HG03521 (cell line): Measurements from ENCODE around the gene BCL11B.

Experiments used
- ATAC-seq: cut with Tn5 transposase; IDR thresholded peaks from one replicate; pipeline ENCODE4 v1.9.1; 2021; ENCODE audit warnings: mild to moderate bottlenecking, moderate library complexity; ENCODE audit not compliant: unreplicated experiment

Gene BCL11B

DNA sequence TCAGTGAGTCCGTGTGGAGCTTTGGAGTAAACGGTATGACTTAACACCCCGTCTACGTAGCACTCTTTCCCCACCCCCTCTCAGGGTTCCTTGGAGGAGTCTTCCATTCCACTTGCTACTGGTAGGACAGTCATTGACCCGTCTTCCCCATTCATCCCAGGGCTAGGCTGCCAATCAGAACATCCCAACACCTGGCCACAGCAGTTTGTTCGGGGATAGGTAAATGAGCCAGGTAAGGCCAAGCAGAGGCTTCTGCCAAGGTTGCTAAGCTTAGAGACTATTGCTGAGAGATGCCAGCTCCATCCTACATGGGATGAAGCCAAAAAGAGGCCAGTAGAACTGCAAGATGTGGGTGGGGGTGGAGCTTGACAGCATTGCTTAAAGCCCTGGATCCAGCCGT is 130.8 kb downstream of the BCL11B start:
- ATAC-seq, result no peak

DNA sequence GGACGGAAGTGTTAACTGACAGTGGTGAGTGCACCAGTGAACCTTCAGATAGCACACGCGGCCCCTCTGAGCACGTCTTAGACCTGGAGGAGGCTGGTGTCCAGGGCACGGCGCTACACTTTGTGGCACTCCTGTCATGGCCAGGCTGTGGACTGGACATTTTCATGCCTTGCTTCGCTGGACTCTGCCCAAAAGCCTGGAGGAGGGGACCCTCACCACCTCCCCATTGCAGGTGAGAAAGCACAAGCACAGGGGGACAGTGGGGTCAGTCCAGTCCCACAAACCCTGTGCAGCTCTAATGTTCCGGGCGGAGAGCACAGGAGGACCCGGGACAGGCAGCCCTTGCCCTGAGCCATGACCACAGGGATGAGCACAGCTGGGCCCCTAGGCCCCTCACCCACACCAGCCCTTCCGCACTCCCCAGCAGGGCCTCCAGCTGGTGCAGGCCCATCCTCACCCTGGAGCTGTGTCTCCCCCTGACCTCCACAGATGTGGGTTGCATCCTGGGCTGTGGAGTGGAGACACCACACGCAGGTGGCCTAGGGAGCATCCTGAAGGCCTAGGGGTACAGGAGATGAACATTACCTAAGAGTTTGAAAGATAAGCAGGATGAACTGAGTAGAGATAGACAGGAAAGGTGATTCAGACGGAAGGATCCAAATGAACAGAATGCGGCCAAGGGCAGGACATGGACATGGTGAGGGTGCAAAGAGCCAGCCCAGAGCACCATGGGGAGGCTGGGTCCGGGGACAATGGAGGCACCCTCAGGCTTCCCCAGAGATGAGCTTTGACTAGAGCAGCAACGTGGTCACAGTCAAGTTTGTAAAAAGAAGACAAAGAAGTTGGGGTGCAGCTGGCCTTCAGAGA is 132.8 kb downstream of the BCL11B start:
- ATAC-seq, result no peak

DNA sequence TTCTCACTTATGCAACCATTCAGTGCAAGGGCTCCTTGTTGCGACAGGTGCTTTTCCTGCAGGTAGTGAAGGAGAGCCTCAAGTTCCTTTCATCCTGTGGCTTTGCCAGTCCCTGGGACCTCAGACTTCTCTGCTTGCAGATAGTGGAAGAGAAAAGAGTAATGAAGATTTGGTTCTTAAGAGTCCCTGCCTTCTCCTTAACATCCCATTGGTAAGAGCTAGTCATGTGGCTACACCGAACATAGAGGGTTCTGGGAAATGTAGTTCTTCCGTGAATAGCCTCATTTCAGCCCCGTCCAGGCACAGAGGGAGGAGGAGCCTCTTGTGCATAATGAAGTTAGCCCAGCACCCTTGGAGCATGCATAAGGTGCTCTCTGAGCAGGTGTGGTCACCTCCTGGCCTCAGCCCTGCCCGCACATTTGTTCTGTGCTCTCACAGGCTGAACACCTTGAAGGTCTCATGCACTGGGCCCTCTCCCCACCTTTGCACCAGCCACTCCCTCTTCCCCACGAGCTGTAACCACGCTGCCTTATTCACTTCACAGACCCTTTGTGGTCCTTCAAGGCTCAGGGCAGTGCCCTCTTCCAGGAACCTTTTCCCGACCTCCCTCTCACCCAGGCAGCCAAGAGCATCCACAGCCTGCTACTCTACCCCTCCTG is 134.0 kb downstream of the BCL11B start:
- ATAC-seq, result no peak

DNA sequence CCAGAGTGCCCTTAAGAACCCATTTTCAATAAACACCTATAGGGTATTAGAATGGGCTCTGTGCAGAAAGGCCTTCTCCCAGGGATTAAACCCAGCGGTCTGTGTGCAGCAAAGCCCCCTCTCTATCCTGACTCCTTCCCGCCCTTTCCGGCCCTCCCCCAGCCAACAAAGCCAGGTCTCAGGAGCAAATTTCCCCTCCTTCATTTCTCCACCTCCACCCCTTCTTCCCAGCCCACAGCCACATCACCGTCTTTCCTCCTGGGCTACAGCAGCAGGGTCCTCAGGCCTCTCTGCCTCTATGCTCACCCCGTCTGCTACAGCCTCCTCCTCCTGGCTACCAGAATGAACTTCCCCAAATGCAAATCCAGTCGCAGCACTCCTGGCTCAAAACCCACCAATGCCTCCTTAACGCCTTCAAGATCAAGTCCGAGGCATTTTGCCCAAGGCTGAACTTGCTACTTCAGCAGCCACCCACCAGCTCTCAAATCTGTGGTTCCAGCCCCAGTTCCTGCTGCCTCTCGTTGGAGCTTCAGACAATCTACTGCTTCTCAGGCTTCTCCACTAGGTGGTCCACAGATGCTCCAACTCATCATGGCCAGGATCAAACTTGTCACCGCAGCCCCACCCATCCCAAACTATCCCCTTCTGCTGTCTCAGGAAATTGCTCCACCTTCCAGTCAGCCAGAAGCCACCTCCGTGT is 134.8 kb downstream of the BCL11B start:
- no peak for ATAC-seq

DNA sequence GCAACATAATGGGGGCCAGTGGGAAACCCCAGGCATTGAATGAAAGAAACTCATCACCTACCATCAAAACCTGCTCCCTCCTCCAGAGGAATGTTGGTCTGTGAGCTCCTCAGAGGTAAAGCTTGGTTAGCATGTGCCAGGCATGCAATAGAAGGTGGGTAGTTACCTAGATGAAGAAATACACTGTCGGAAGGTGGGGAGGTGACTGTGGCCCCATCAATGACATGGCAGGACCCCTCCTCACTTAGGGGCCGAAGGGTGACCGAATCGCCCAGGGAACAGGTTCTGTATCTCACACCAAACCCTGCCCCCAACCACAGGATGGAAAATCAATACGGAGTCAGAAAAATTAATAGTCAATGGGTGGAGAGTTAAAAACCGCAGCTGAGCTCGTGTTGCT is 135.6 kb downstream of the BCL11B start:
- no peak for ATAC-seq

DNA sequence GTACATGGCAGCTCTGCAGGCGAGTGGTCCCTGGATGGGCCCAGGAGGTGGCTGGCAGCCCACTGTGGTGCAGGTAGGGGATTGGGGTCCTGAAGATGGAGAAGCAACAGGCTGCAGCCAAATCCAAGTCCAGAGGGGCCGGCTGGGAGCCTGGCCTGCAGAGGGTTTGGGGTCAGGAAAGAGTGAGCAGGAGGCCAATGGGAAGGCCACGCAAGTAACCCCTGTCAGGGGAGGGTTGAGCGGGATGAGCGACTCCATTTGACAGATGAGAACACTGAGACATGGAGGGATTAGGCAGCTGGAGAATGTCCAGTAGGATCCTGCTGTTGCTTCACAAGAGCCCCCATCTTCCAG is 136.0 kb downstream of the BCL11B start:
- ATAC-seq, result no peak

DNA sequence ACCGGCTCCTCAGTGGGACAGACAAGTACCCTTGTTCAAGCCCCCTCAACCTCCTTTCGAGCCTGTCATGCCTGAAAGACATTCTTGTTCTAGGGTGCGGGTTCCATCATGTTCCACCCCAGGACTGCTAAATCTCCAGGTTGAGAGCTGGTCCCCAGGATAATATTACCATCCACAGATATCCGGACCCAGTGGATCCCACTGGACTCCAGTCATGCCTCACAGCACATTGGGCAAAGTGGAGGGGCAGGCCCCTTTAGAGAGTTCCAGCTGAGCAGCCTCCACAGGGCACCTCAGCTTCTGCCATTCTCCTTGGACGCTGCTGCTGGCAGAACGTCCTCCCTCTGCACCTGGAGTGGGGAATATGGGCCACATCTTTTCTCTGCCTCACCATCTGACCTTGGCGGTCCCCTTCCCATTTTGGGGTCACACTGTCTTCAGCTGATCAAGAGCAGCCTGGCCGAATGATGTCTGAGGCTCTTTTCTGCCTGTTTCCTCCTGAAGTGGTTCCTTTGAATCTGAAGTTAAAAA is 137.4 kb downstream of the BCL11B start:
- ATAC-seq, result no peak

DNA sequence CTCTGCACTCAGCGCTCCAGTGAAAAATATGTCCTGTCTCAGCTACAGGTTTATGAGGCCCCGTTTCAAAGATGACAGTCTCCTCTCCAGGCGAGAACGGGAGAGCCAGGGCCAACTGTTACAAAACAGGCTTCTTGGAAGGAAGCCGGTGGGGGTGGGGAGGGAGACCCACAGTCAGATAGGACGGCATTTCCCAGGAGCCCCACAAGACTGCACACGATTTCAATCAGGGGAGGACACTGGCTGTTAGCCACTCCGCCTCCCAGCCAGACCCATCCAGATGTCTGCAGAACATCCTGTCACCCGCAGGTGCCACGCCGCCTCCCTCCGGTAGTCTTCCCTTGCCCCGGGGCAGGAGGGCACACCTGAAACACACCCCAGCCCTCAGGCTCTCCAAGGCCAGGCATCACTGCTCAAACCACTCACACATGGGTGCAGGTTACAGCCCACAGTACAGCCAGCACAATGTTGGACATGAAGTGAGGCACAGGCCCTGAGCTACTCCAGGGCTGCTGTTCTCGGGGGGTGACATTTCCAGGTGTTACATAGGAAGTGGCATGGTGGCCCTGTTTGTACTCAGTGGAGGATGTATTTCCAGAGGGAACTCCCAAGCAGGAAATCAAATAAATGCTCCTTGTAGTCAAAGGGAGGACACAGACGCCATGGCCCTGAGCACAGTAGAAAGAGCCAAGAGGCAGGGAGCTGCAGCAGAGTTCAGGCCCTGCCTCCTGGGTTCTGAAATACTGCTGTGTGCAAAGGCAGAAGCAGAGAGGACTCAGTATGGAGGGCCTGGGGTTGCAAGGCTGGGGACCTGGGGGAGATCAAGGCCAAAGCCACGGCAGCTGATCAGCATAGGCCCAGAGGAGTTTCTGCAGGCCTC is 138.1 kb downstream of the BCL11B start:
- ATAC-seq, result no peak

DNA sequence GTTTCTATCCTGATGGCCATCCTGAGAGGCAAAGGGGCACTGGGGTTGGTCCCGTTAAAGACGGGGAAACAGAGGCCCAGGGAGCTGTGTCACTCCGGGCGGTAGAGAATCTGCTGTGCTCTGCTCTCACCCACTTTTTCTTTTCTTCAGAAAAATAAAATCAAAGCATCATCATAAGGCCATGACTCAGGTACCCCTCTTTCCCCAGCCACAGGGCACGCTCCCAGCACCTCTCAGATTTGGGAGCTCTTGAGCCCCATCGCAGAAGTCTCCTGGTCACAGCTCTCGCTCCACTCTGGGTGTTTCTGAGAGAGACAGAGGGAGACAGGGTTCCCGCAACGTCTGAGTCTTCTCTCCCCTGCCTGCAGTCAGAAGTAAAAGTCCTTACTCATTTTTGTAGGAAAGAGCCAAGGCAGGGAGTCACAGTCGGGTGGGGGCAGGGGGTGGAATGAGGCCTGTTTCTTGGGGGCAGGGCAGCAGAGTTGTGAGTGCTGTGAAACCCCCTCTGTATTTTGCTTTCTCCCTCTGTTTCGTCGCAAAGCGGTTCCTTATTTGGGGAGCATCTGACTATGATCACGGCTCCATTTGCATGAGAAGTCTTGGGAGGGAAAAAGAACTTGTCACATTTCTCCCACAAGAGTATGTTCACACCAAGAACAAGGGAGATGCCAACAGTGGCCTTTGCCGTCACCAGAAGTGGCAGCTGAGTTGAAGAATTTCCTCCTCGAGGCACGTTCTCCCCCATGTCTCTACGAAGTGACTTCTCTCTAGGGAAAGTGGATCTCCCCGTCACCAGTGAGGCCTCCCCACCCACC is 139.0 kb downstream of the BCL11B start:
- no peak for ATAC-seq

DNA sequence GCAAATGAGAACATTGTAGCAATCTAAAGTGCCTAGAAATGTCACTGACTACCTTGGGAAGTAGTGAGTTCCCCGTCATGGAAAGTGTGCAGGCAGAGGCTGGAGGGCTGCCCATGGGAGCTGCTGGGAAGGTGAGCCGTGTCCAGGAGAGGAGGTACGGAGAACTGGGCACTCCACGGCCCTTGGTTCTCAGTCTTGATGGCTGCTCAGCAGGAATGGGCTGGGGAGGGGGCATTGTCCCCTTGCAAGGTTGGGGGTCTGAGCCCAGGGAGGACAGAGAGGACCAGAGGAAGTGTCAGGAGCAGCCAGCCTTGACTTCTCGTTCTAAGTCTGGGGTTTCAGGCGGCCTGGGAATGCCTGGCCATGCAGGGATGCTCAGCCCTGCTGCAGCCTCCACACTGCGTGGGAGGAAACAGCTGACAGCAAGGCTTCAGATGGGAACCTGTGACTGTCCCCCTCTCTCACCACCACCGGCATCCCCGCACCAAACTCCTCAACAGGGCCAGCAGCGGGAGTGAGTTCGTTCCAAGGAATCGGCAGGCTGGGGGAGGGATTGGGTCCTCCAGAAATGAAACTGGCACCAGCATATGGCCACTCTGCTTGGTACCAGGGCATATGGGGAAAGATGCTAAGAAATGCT is 140.2 kb downstream of the BCL11B start:
- no peak for ATAC-seq

DNA sequence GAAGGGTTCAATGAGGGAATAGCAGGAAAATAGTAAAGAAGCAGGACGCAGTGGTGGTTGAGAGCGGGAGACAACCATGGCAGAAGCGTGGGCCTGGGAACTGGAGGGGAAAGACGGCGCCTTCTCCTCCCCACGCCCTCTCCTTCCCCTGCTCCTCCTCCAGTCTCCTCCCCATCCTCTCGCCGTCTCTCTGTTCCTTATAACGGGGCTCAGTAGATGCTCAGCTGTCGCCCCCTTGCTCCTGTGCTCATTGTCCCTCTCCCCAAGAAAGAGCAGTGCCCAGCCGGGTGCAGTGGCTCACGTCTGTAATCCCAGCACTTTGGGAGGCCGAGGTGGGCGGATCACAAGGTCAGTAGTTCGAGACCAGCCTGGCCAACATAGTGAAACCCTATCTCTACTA is 142.0 kb downstream of the BCL11B start:
- no peak for ATAC-seq

DNA sequence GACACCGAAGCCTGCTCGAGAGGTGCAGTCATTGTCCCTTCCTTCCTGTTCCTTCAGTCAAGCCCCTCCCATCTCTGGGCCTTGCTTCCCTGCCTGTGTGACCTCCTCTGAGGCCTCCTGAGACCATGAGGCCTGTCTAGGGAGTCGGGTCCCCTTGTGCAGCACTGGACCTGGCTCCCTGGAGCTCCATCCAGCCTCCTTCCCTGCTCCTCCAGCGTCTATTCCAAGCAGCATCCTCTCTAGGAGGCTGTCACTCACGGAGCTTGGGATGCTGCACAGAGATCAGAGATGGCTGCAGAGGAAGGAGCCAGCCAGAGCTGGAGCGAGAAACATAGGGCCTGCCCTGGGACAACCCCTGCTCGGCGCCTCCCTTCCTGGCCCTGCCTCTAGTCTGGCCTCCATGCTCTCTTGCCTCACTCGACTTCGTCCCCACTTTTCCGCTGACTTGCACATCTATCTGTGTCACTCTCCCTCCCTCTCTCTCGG is 142.7 kb downstream of the BCL11B start:
- no peak for ATAC-seq

DNA sequence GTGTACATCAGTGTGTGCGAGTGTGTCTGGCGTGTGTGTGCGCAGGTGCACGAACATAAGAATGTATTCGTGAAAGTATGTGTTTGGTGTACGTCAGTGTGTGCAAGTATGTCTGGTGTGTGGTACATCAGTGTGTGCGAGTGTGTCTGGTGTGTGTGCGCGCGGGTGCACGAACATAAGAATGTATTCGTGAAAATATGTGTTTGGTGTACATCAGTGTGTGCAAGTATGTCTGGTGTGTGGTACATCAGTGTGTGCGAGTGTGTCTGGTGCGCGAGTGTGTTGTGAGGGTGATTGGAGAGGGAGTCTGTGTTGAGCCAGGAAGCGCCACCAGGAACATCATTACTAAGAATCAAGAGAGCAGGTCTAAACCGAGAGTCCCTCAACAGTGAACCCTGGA is 143.8 kb downstream of the BCL11B start:
- no peak for ATAC-seq

DNA sequence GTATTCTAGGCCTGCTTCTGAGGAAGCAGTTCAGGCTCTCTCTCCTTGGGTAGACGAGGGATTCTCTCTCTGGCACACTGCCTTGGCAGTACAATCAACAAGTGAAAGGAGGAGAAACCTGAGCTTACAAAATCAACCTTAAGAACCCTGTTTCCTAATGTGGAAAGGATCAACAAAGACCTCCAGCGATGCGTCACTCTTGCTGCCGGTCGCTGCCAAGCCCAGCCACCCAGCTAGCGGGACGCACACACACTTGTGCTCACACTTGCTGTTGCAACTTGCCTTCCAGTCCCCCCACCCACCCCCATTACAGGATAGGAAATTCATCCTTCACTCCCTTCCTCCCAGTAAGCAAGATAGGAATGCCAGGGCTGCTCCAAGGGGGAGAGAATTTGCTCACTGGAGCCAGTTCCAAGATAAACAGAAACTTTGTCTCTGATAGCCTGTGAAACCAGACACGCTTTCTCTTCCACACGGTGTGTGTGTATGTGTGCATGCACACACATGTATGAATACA is 144.3 kb downstream of the BCL11B start:
- no peak for ATAC-seq

DNA sequence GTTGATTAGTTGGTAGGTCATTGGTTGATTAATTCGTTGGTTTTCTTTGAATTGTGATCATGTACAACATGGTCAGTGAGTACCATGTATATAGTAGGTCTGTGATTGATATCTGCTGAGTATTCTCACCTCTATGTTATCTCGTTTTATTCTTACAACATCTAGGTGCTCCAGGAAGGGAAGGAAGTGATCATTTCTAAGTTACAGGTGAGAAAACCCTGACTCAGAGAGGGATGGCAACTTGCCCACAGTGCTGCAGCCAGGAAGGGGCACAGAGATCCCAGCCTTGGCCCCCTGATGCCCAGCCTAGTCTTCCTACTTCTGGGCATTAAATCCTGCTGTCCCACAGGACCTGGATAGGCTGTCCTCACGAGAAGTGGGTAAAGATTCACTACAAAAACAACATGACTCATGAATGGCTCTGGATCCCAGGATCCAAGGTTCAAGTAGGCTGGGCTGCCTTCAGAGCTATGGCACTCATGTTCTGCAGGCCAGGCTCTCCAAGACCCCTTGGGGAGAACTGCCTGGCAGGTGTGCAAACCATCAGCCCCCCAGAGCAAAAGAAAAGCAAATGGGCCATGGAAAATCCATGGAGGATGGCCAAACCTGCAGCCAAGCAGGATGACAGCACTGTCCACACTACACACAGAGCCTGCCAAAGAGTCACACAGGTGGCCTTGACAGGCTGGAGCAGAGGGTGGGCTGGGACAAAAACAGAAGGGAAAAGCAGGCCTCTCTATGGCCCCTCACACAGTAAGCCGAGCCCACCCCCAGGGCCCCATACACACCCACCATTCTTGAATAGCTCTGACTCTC is 146.2 kb downstream of the BCL11B start:
- ATAC-seq, result no peak

DNA sequence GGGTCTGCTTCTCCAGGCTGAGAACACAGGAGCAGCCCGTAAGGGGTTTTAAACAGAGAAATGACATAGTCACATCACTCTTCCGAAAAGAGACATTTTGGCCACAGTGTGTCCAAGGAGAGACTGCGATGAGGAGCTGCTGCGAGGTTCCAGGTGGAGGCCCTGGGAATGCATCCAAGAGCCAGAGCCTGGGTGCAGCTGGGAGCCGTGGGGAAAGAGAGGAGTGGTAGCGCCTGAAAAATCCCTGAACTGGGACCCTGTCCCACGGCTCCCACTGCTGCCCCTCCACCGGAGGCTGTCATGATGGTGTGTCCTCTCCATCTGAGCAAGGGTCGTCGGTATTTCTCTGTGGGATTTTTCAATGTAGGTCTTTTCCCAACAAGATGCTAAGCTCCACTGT is 146.9 kb downstream of the BCL11B start:
- no peak for ATAC-seq

DNA sequence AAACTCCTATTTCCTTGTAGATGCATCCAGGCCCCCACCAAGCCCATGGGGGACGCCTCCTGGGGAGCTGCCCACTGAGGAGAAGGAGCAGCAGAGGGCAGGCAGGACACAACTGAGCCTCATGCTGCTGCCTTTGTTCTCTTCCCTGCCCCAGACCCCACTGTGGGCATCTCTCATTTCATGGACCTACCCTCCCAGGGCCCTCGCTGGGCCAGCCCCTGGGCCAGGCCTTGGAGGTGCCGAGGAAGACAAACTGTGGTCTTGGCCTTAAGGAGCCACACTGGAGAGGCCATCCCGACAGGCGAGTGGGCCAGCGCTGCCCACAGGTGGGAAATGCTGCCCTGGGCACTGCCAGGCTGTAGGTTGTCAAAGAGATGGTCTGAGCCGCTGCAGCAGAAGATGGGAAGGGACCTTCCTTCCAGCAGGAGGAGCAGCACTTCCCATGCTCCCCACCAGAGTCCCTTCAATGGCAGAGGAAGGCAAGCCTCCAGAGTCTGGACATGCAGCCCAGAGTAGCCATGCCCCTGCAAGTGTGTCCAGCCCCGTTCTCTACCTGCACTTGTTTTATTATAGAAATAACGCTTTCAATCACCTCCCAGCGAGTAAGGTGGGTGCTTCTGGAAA is 147.4 kb downstream of the BCL11B start:
- ATAC-seq, result no peak
